CD4-positive, alpha-beta memory T cell (primary cell): Measurements from ENCODE around the gene RAMAC. TPM values are rescaled to one million over a fixed set of nuclear protein-coding genes. Genes with fewer than 3 reads are reported as not detected.

Experiments
- CTCF ChIA-PET: fragments of 350-600 bp; sonication (Branson Sonifier 250); formaldehyde crosslinking; loops from one replicate; lab custom pipeline; 2021; ENCODE audit warnings: inconsistent platforms; ENCODE audit not compliant: partially characterized antibody; lab: Charles Lee
- POLR2A ChIA-PET: fragments of 350-600 bp; sonication (Branson Sonifier 250); formaldehyde crosslinking; loops from one replicate; lab custom pipeline; 2021; ENCODE audit not compliant: partially characterized antibody; lab: Charles Lee
- DNase-seq, 5 donors: peaks; one replicate each; pipeline versions ENCODE4 v3.0.0 to v3.0.0-alpha.2; 2020 to 2022; ENCODE audit warnings: mixed read lengths in 1 of 5
- H3K27ac ChIP-seq: one replicate; pipeline ENCODE4 v1.7.0; 2013; ENCODE audit warnings: low read depth, low read length
- H3K27me3 ChIP-seq: 2 replicates; pipeline ENCODE4 v1.7.0; 2013; ENCODE audit warnings: mild to moderate bottlenecking, low read length, moderate library complexity; ENCODE audit not compliant: insufficient read depth
- H3K36me3 ChIP-seq: 2 replicates; pipeline ENCODE4 v1.7.0; 2013; ENCODE audit warnings: mild to moderate bottlenecking, low read length, moderate library complexity; ENCODE audit not compliant: insufficient read depth
- H3K4me1 ChIP-seq: 2 replicates; pipeline ENCODE4 v1.7.0; 2013; ENCODE audit warnings: mild to moderate bottlenecking, low read length, moderate library complexity; ENCODE audit not compliant: insufficient read depth
- H3K4me3 ChIP-seq, 2 donors: one replicate each; pipeline ENCODE4 v1.7.0; 2013; ENCODE audit warnings: low read length in 2 of 2, mild to moderate bottlenecking in 1 of 2
- H3K9me3 ChIP-seq, 2 donors: one replicate each; pipeline ENCODE4 v1.7.0; 2013; ENCODE audit warnings: low read length in 2 of 2, control low read depth in 1 of 2; ENCODE audit not compliant: control insufficient read depth in 1 of 2
- H3K27ac Mint-ChIP-seq, 7 donors: one replicate each; pipeline ENCODE4 v1.8.0; 2020 to 2021; ENCODE audit warnings: mixed read lengths in 7 of 7, mild to moderate bottlenecking in 6 of 7, inconsistent platforms in 3 of 7, moderate library complexity in 3 of 7
- H3K27me3 Mint-ChIP-seq, 2 donors: one replicate each; pipeline ENCODE4 v1.8.0; 2020 to 2021; ENCODE audit warnings: mixed read lengths in 2 of 2
- H3K36me3 Mint-ChIP-seq, 2 donors: one replicate each; pipeline ENCODE4 v1.8.0; 2020 to 2021; ENCODE audit warnings: mixed read lengths in 2 of 2, inconsistent platforms in 1 of 2, mild to moderate bottlenecking in 1 of 2
- H3K4me1 Mint-ChIP-seq, 4 donors: one replicate each; pipeline ENCODE4 v1.8.0; 2020 to 2021; ENCODE audit warnings: mixed read lengths in 4 of 4, mild to moderate bottlenecking in 1 of 4
- H3K4me3 Mint-ChIP-seq, 8 donors: one replicate each; pipeline ENCODE4 v1.8.0; 2020 to 2021; ENCODE audit warnings: mixed read lengths in 8 of 8, mild to moderate bottlenecking in 7 of 8, moderate library complexity in 6 of 8, inconsistent platforms in 3 of 8
- H3K9me3 Mint-ChIP-seq, 8 donors: one replicate each; pipeline ENCODE4 v1.8.0; 2020 to 2021; ENCODE audit warnings: mixed read lengths in 8 of 8, mild to moderate bottlenecking in 5 of 8, inconsistent platforms in 3 of 8, moderate library complexity in 1 of 8
- intact Hi-C: fragments of 100-400 bp; cut with micrococcal nuclease; formaldehyde crosslinking; loops from one replicate; pipeline ENCODE4 v1.15.1; 2023
- polyA plus RNA-seq, 2 donors: library from polyadenylated mRNA; unstranded; fragments of 300-500 nt; fragmentation: Illumina TruSeq; gene quantifications; one replicate each; pipeline ENCODE4 v1.2.3, GENCODE V29; 2021
- total RNA-seq, 2 experiments: library from RNA; stranded (reverse); gene quantifications; one replicate each; pipeline ENCODE4 v1.2.3, GENCODE V29; 2021

The RAMAC gene
- total and polyA plus RNA-seq, 4 experiments from 2014 or later = 19.3 to 58.4 (median 26.3) TPM

- H3K9me3 ChIP-seq = no peaks in the 10 kb centered on the region
- H3K4me1 ChIP-seq = peaks cover 5% of the 10 kb centered on the region
- Mint-ChIP-seq H3K4me3 (peak within 1 kb of the TSS; percentile 68 to 84 (median 77)), H3K27ac (no peak within 1 kb of the TSS), H3K4me1 (peaks cover 0 to 5% (median 1%) of the 10 kb centered on the region in 4 donors), H3K9me3 (no peaks in the 10 kb centered on the region), H3K27me3 (peaks cover 3 to 8% of the 10 kb centered on the region in 2 donors), H3K36me3 (no peaks in the 10 kb centered on the region)
- no peak for DNase-seq
- intact Hi-C loops = no loop called here
- H3K36me3 ChIP-seq = no peaks in the 10 kb centered on the region
- no peak within 1 kb of the TSS for H3K27ac ChIP-seq
- ChIA-PET POLR2A (no interaction called here), CTCF (no interaction called here)
- H3K27me3 ChIP-seq = peaks cover 17% of the 10 kb centered on the region
- H3K4me3 ChIP-seq = no peak within 1 kb of the TSS
These were observed 33.6 kb upstream of the RAMAC start, which contains the start of gene HOMER2 for GRCh38 chr15:82952158-82953081. HOMER2 (minus strand) TSS chr15:82952720; CDS start chr15:82952535, 185 bp downstream.

- no peak overlapping the region for H3K27ac Mint-ChIP-seq
These were observed 27.4 kb upstream of the RAMAC start for GRCh38 chr15:82958638-82959037.

GRCh38 chr15:82959423-82959822 is 26.6 kb upstream of the RAMAC start:
- DNase-seq = no peak
- ChIA-PET CTCF (no interaction called here), POLR2A (no interaction called here)
- H3K27me3 Mint-ChIP-seq = peaks cover 0 to under 1% of the 10 kb centered on the region in 2 donors
- no peaks in the 10 kb centered on the region for H3K9me3 ChIP-seq
- no peaks in the 10 kb centered on the region for H3K36me3 Mint-ChIP-seq
- no peaks in the 10 kb centered on the region for H3K27me3 ChIP-seq
- H3K27ac ChIP-seq = no peak overlapping the region
- no peak overlapping the region for H3K4me3 ChIP-seq
- H3K4me1 ChIP-seq = no peaks in the 10 kb centered on the region
- intact Hi-C loops = no loop called here
- H3K27ac Mint-ChIP-seq = no peak overlapping the region
- no peaks in the 10 kb centered on the region for H3K36me3 ChIP-seq
- H3K9me3 Mint-ChIP-seq = no peaks in the 10 kb centered on the region
- no peak overlapping the region for H3K4me3 Mint-ChIP-seq
- H3K4me1 Mint-ChIP-seq = no peaks in the 10 kb centered on the region

More at GRCh38 chr15:82958638-82959037, 27.4 kb upstream of the RAMAC start:
- Mint-ChIP-seq H3K9me3 (no peaks in the 10 kb centered on the region), H3K4me1 (no peaks in the 10 kb centered on the region), H3K27me3 (peaks cover 0 to 1% of the 10 kb centered on the region in 2 donors), H3K36me3 (no peaks in the 10 kb centered on the region), H3K4me3 (no peak overlapping the region)
- Histone ChIP-seq H3K36me3 (no peaks in the 10 kb centered on the region), H3K4me1 (no peaks in the 10 kb centered on the region), H3K4me3 (no peak overlapping the region), H3K27ac (no peak overlapping the region), H3K27me3 (no peaks in the 10 kb centered on the region), H3K9me3 (no peaks in the 10 kb centered on the region)
- ChIA-PET POLR2A (no interaction called here), CTCF (no interaction called here)
- DNase-seq = no peak
- intact Hi-C loops = no loop called here

DNA sequence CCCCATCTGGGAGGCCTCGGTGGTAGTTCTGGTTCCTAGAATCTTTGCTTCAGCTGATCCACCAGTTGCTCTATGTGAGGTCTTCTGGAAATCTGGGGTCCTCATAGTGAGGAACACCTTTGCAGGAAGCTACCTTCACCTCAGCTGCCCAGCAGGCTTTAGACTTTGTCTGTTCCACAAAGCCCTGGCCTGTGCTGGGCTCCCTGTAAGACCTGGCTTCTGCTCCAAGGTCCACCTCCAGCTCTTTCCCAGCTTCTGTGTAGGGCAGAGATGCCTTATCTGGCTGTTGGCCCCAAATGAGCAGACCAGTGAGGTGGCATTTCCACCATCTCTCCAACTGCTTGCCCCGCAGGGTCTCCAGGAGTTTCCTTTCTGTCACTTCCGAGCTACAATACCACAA is 25.2 kb upstream of the RAMAC start:
- ChIA-PET CTCF (no interaction called here), POLR2A (interaction anchor here (0.7 kb wide), 1 partner anchor 25 kb away, joined by 3 read pairs; the partner anchor contains the start of gene RAMAC)
- intact Hi-C loops = no loop called here
- H3K9me3 ChIP-seq = no peaks in the 10 kb centered on the region
- H3K4me3 ChIP-seq = no peak overlapping the region
- Mint-ChIP-seq H3K36me3 (no peaks in the 10 kb centered on the region), H3K27me3 (no peaks in the 10 kb centered on the region), H3K4me3 (no peak overlapping the region), H3K27ac (no peak overlapping the region), H3K4me1 (no peaks in the 10 kb centered on the region), H3K9me3 (no peaks in the 10 kb centered on the region)
- no peaks in the 10 kb centered on the region for H3K36me3 ChIP-seq
- no peak for DNase-seq
- no peaks in the 10 kb centered on the region for H3K4me1 ChIP-seq
- no peaks in the 10 kb centered on the region for H3K27me3 ChIP-seq
- no peak overlapping the region for H3K27ac ChIP-seq

- H3K9me3 Mint-ChIP-seq = no peaks in the 10 kb centered on the region
- peaks cover 0 to 7% (median 4%) of the 10 kb centered on the region in 4 donors for H3K4me1 Mint-ChIP-seq
- intact Hi-C loops = no loop called here
- CTCF ChIA-PET = no interaction called here
- Histone ChIP-seq H3K27me3 (no peaks in the 10 kb centered on the region), H3K27ac (no peak overlapping the region), H3K4me3 (no peak overlapping the region), H3K36me3 (no peaks in the 10 kb centered on the region), H3K4me1 (no peaks in the 10 kb centered on the region), H3K9me3 (no peaks in the 10 kb centered on the region)
- no peaks in the 10 kb centered on the region for H3K27me3 Mint-ChIP-seq
- no peak overlapping the region for H3K4me3 Mint-ChIP-seq
- no peak for DNase-seq
- POLR2A ChIA-PET = no interaction called here
- H3K36me3 Mint-ChIP-seq = no peaks in the 10 kb centered on the region
- no peak overlapping the region for H3K27ac Mint-ChIP-seq
These were observed 22.3 kb upstream of the RAMAC start for GRCh38 chr15:82963471-82964341.

- no peaks in the 10 kb centered on the region for H3K4me1 ChIP-seq
- Mint-ChIP-seq H3K4me1 (peaks cover 0 to 7% (median 4%) of the 10 kb centered on the region in 4 donors), H3K36me3 (no peaks in the 10 kb centered on the region), H3K27me3 (no peaks in the 10 kb centered on the region), H3K27ac (no peak overlapping the region), H3K9me3 (no peaks in the 10 kb centered on the region), H3K4me3 (no peak overlapping the region)
- ChIA-PET CTCF (no interaction called here), POLR2A (no interaction called here)
- H3K27me3 ChIP-seq = no peaks in the 10 kb centered on the region
- no peak overlapping the region for H3K27ac ChIP-seq
- no peak overlapping the region for H3K4me3 ChIP-seq
- no peak for DNase-seq
- no peaks in the 10 kb centered on the region for H3K9me3 ChIP-seq
- no peaks in the 10 kb centered on the region for H3K36me3 ChIP-seq
- intact Hi-C loops = no loop called here
These were observed 21.1 kb upstream of the RAMAC start for GRCh38 chr15:82964890-82965289.

GRCh38 chr15:82966671-82967071 is 19.3 kb upstream of the RAMAC start:
- CTCF ChIA-PET = no interaction called here
- Mint-ChIP-seq H3K4me3 (no peak overlapping the region), H3K4me1 (peaks cover 0 to 7% (median 4%) of the 10 kb centered on the region in 4 donors), H3K27ac (no peak overlapping the region), H3K9me3 (no peaks in the 10 kb centered on the region), H3K27me3 (no peaks in the 10 kb centered on the region), H3K36me3 (no peaks in the 10 kb centered on the region)
- no peak overlapping the region for H3K27ac ChIP-seq
- DNase-seq = no peak
- POLR2A ChIA-PET = no interaction called here
- no peak overlapping the region for H3K4me3 ChIP-seq
- no peaks in the 10 kb centered on the region for H3K36me3 ChIP-seq
- no peaks in the 10 kb centered on the region for H3K9me3 ChIP-seq
- no peaks in the 10 kb centered on the region for H3K27me3 ChIP-seq
- intact Hi-C loops = no loop called here
- no peaks in the 10 kb centered on the region for H3K4me1 ChIP-seq
